Peyer's patch (tissue), 4 donors: ENCODE measurements around the gene RNLS. TPM values are rescaled to one million over a fixed set of nuclear protein-coding genes. Genes with fewer than 3 reads are reported as not detected.

Experiments used
- DNase-seq, 3 donors: peaks; one replicate each; pipeline ENCODE4 v3.0.0-alpha.2; 2017 to 2019
- H3K27ac ChIP-seq, 4 donors: fragments of 200-600 bp; sonication (generic); one replicate each; pipeline ENCODE4 v1.5.1; 2016 to 2019
- H3K27me3 ChIP-seq, 2 donors: fragments of 200-600 bp; sonication (generic); one replicate each; pipeline ENCODE4 v1.5.1; 2019
- H3K36me3 ChIP-seq, 3 donors: fragments of 200-600 bp; sonication (generic); one replicate each; pipeline ENCODE4 v1.5.1; 2016 to 2019
- H3K4me1 ChIP-seq, 4 donors: fragments of 200-600 bp; sonication (generic); one replicate each; pipeline ENCODE4 v1.5.1; 2016 to 2019
- H3K4me3 ChIP-seq, 4 donors: fragments of 200-600 bp; sonication (generic); 1 replicate in 3 of 4; 2 replicates in 1 of 4; pipeline ENCODE4 v1.5.1; 2016 to 2019; ENCODE audit warnings: mild to moderate bottlenecking in 1 of 4
- H3K9me3 ChIP-seq, 4 donors: fragments of 200-600 bp; sonication (generic); one replicate each; pipeline ENCODE4 v1.5.1; 2016 to 2019; ENCODE audit warnings: mild to moderate bottlenecking in 1 of 4
- CTCF ChIP-seq, 6 experiments: fragments of 450-650 bp in 4 of 6; fragments of 200-600 bp in 2 of 6; sonication (generic) in 1 of 6; IDR thresholded peaks; one replicate each; pipeline ENCODE4 v1.5.1; 2017 to 2019; ENCODE audit warnings: antibody characterized with exemption in 6 of 6, mild to moderate bottlenecking in 3 of 6, moderate library complexity in 1 of 6
- POLR2A ChIP-seq, 2 donors: fragments of 450-650 bp; IDR thresholded peaks; one replicate each; pipeline ENCODE4 v1.5.1; 2017; ENCODE audit warnings: antibody characterized with exemption in 2 of 2, mild to moderate bottlenecking in 2 of 2, moderate library complexity in 2 of 2
- total RNA-seq, 4 donors: library from RNA; depleted of rRNA; stranded (reverse); fragments of >200 nt; gene quantifications; one replicate each; pipeline ENCODE4 v1.1.0, GENCODE V29; 2016

RNLS gene
- total RNA-seq, 4 donors from 2014 or later, result 4.1 to 29.6 (median 22.6) TPM

GRCh38 chr10:88424881-88425280 lies 158.2 kb downstream of the RNLS start:
- Histone ChIP-seq H3K27me3 (no peaks in the 10 kb centered on the region), H3K36me3 (no peaks in the 10 kb centered on the region), H3K27ac (no peak overlapping the region), H3K9me3 (no peaks in the 10 kb centered on the region), H3K4me1 (no peaks in the 10 kb centered on the region), H3K4me3 (no peak overlapping the region)
- no peak for DNase-seq
- TF ChIP-seq CTCF (IDR thresholded peaks at IDR 0.05), result no peak
- TF ChIP-seq POLR2A (IDR thresholded peaks at IDR 0.05), result no peak

- TF ChIP-seq CTCF (IDR thresholded peaks at IDR 0.05), result no peak
- TF ChIP-seq POLR2A (IDR thresholded peaks at IDR 0.05), result no peak
- Histone ChIP-seq H3K27me3 (no peaks in the 10 kb centered on the region), H3K4me3 (no peak overlapping the region), H3K9me3 (no peaks in the 10 kb centered on the region), H3K4me1 (no peaks in the 10 kb centered on the region), H3K27ac (no peak overlapping the region), H3K36me3 (no peaks in the 10 kb centered on the region)
- DNase-seq, result no peak
Observed at GRCh38 chr10:88423732-88424131, 159.4 kb downstream of the RNLS start.

GRCh38 chr10:88421590-88421989 lies 161.5 kb downstream of the RNLS start:
- Histone ChIP-seq H3K4me1 (no peaks in the 10 kb centered on the region), H3K36me3 (no peaks in the 10 kb centered on the region), H3K9me3 (no peaks in the 10 kb centered on the region), H3K27me3 (no peaks in the 10 kb centered on the region), H3K27ac (no peak overlapping the region), H3K4me3 (no peak overlapping the region)
- no peak for TF ChIP-seq POLR2A (IDR thresholded peaks at IDR 0.05)
- TF ChIP-seq CTCF (IDR thresholded peaks at IDR 0.05), result no peak
- DNase-seq, result no peak

- no peaks in the 10 kb centered on the region for H3K4me1 ChIP-seq
- DNase-seq, result no peak
- no peak overlapping the region for H3K4me3 ChIP-seq
- no peaks in the 10 kb centered on the region for H3K27me3 ChIP-seq
- TF ChIP-seq CTCF (IDR thresholded peaks at IDR 0.05) (no peak), POLR2A (IDR thresholded peaks at IDR 0.05) (no peak)
- H3K36me3 ChIP-seq, result no peaks in the 10 kb centered on the region
- no peaks in the 10 kb centered on the region for H3K9me3 ChIP-seq
- H3K27ac ChIP-seq, result no peak overlapping the region
Observed at GRCh38 chr10:88418871-88419270, 164.2 kb downstream of the RNLS start.

- no peak for DNase-seq
- TF ChIP-seq POLR2A (IDR thresholded peaks at IDR 0.05) (no peak), CTCF (IDR thresholded peaks at IDR 0.05) (no peak)
Observed at GRCh38 chr10:88417387-88418030, 165.6 kb downstream of the RNLS start.

GRCh38 chr10:88416801-88417200 lies 166.3 kb downstream of the RNLS start:
- Histone ChIP-seq H3K4me3 (no peak overlapping the region), H3K4me1 (no peaks in the 10 kb centered on the region), H3K9me3 (no peaks in the 10 kb centered on the region), H3K27me3 (no peaks in the 10 kb centered on the region), H3K36me3 (no peaks in the 10 kb centered on the region), H3K27ac (no peak overlapping the region)
- TF ChIP-seq POLR2A (IDR thresholded peaks at IDR 0.05) (no peak), CTCF (IDR thresholded peaks at IDR 0.05) (no peak)
- no peak for DNase-seq

More at GRCh38 chr10:88417387-88418030, 165.6 kb downstream of the RNLS start:
- Histone ChIP-seq H3K36me3 (no peaks in the 10 kb centered on the region), H3K27ac (no peak overlapping the region), H3K4me3 (no peak overlapping the region), H3K9me3 (no peaks in the 10 kb centered on the region), H3K27me3 (no peaks in the 10 kb centered on the region), H3K4me1 (no peaks in the 10 kb centered on the region)
